Neuronal stem cell (in vitro differentiated cells): Measurements from ENCODE around the gene KCNQ1.

Experiments used
- DNase-seq: peaks from one replicate; pipeline ENCODE4 v3.0.0-alpha.2; 2013; ENCODE audit warnings: low spot score
- H2AFZ ChIP-seq: one replicate; pipeline ENCODE4 v1.6.1; 2013; ENCODE audit warnings: mild to moderate bottlenecking, low read length, inconsistent platforms
- H2AK5ac ChIP-seq: 2 replicates; pipeline ENCODE4 v1.6.1; 2013; ENCODE audit warnings: low read depth, mild to moderate bottlenecking, inconsistent platforms, low read length, moderate library complexity, mixed read lengths
- H2BK120ac ChIP-seq: 2 replicates; pipeline ENCODE4 v1.6.1; 2013; ENCODE audit warnings: low read depth, mild to moderate bottlenecking, inconsistent platforms, low read length, moderate library complexity, mixed read lengths
- H2BK12ac ChIP-seq: one replicate; pipeline ENCODE4 v1.6.1; 2013; ENCODE audit warnings: low read length, inconsistent platforms
- H2BK15ac ChIP-seq: 2 replicates; pipeline ENCODE4 v1.6.1; 2013; ENCODE audit warnings: mild to moderate bottlenecking, low read length, inconsistent platforms, mixed read lengths
- H2BK5ac ChIP-seq: one replicate; pipeline ENCODE4 v1.6.1; 2013; ENCODE audit warnings: inconsistent platforms, mild to moderate bottlenecking, low read length, moderate library complexity
- H3K14ac ChIP-seq: one replicate; pipeline ENCODE4 v1.6.1; 2013; ENCODE audit warnings: low read length, inconsistent platforms
- H3K18ac ChIP-seq: 2 replicates; pipeline ENCODE4 v1.6.1; 2013; ENCODE audit warnings: low read length, inconsistent platforms
- H3K23ac ChIP-seq: 2 replicates; pipeline ENCODE4 v1.6.1; 2013; ENCODE audit warnings: low read depth, mild to moderate bottlenecking, mixed read lengths, low read length, inconsistent platforms; ENCODE audit not compliant: poor library complexity
- H3K27ac ChIP-seq: replicated peaks from 3 replicates; pipeline ENCODE4 v1.5.1; 2013; ENCODE audit warnings: low read length, inconsistent platforms
- H3K27me3 ChIP-seq, 3 experiments: 2 replicates each; pipeline ENCODE4 v1.6.1; 2013; ENCODE audit warnings: low read length in 3 of 3, mild to moderate bottlenecking in 2 of 3, inconsistent platforms in 1 of 3, low read depth in 1 of 3, mixed read lengths in 1 of 3, moderate library complexity in 1 of 3; ENCODE audit not compliant: control insufficient read depth in 3 of 3, insufficient read depth in 3 of 3
- H3K36me3 ChIP-seq, 2 donors: replicated peaks in 1 of 2; 2 replicates each; pipeline ENCODE4 v1.6.1; 2013; ENCODE audit warnings: low read length in 2 of 2; ENCODE audit not compliant: control insufficient read depth in 2 of 2, insufficient read depth in 2 of 2
- H3K4ac ChIP-seq: 2 replicates; pipeline ENCODE4 v1.6.1; 2013; ENCODE audit warnings: inconsistent platforms, mild to moderate bottlenecking, low read length, moderate library complexity
- H3K4me1 ChIP-seq, 2 donors: 1 replicate in 1 of 2; 2 replicates in 1 of 2; pipeline ENCODE4 v1.6.1; 2013; ENCODE audit warnings: low read length in 2 of 2, low read depth in 1 of 2; ENCODE audit not compliant: control insufficient read depth in 2 of 2, insufficient read depth in 1 of 2
- H3K4me2 ChIP-seq: one replicate; pipeline ENCODE4 v1.6.1; 2013; ENCODE audit warnings: mild to moderate bottlenecking, low read length, inconsistent platforms; ENCODE audit not compliant: insufficient read depth, poor library complexity, severe bottlenecking
- H3K4me3 ChIP-seq, 2 donors: 2 replicates each; pipeline ENCODE4 v1.5.1; 2013; ENCODE audit warnings: low read length in 2 of 2, mild to moderate bottlenecking in 2 of 2, inconsistent platforms in 1 of 2, moderate library complexity in 1 of 2
- H3K79me1 ChIP-seq: one replicate; pipeline ENCODE4 v1.6.1; 2013; ENCODE audit warnings: low read depth, mild to moderate bottlenecking, inconsistent platforms, low read length, moderate library complexity
- H3K9ac ChIP-seq: one replicate; pipeline ENCODE4 v1.6.1; 2013; ENCODE audit warnings: mild to moderate bottlenecking, low read depth, low read length, inconsistent platforms; ENCODE audit not compliant: poor library complexity
- H3K9me3 ChIP-seq, 2 donors: replicated peaks in 1 of 2; 2 replicates each; pipeline versions ENCODE3 to v1.6.1; 2013; ENCODE audit warnings: low read length in 2 of 2, mild to moderate bottlenecking in 2 of 2, inconsistent platforms in 1 of 2, low read depth in 1 of 2, mixed read lengths in 1 of 2, moderate library complexity in 1 of 2; ENCODE audit not compliant: control insufficient read depth in 2 of 2, insufficient read depth in 1 of 2
- H4K8ac ChIP-seq: one replicate; pipeline ENCODE4 v1.6.1; 2013; ENCODE audit warnings: low read depth, mild to moderate bottlenecking, inconsistent platforms, low read length, moderate library complexity
- H4K91ac ChIP-seq: one replicate; pipeline ENCODE4 v1.6.1; 2013; ENCODE audit warnings: low read length, low read depth, mild to moderate bottlenecking, inconsistent platforms; ENCODE audit not compliant: poor library complexity
- WGBS, 2 donors: extraction: QIAGEN DNeasy Blood & Tissue Kit; methylation state at CpG; one replicate each; pipeline ENCODE4 v1.1.7; 2013; ENCODE audit warnings: missing lambda C conversion rate in 2 of 2, mixed read lengths in 1 of 2; ENCODE audit not compliant: insufficient read length in 2 of 2, insufficient replicate concordance in 1 of 2; ENCODE audit errors: extremely low coverage in 2 of 2; 5-methylcytosine and 5-hydroxymethylcytosine counted together

Gene KCNQ1

GRCh38 chr11:2653198-2653551, 208.4 kb downstream of the KCNQ1 start:
- Histone ChIP-seq H3K4me1 (no peaks in the 10 kb centered on the region), H3K23ac (no peak overlapping the region), H2BK120ac (no peak overlapping the region), H2BK12ac (no peak overlapping the region), H3K9me3 (peaks cover 27 to 38% of the 10 kb centered on the region in 2 donors), H3K9ac (no peak overlapping the region), H3K4ac (no peak overlapping the region), H2AFZ (no peak overlapping the region), H3K14ac (no peak overlapping the region), H2BK15ac (no peak overlapping the region), H3K18ac (no peak overlapping the region), H3K79me1 (no peaks in the 10 kb centered on the region), H4K8ac (no peak overlapping the region), H3K27me3 (no peaks in the 10 kb centered on the region), H3K4me3 (no peak overlapping the region), H4K91ac (no peak overlapping the region), H3K27ac (no peak overlapping the region), H2AK5ac (no peak overlapping the region), H2BK5ac (no peak overlapping the region), H3K36me3 (no peaks in the 10 kb centered on the region), H3K4me2 (no peak overlapping the region)
- DNase-seq: no peak
- no CpG with 5 or more reads among the region's 1 CpG for WGBS, 2 donors

- Histone ChIP-seq H2BK120ac (no peak overlapping the region), H3K9me3 (peaks cover 27 to 42% of the 10 kb centered on the region in 2 donors), H3K36me3 (no peaks in the 10 kb centered on the region), H3K27ac (no peak overlapping the region), H3K4me2 (no peak overlapping the region), H3K4me1 (no peaks in the 10 kb centered on the region), H3K9ac (no peak overlapping the region), H2BK12ac (no peak overlapping the region), H3K27me3 (no peaks in the 10 kb centered on the region), H2AFZ (no peak overlapping the region), H3K14ac (no peak overlapping the region), H2AK5ac (no peak overlapping the region), H2BK15ac (no peak overlapping the region), H2BK5ac (no peak overlapping the region), H3K23ac (no peak overlapping the region), H3K4ac (no peak overlapping the region), H3K79me1 (no peaks in the 10 kb centered on the region), H4K8ac (no peak overlapping the region), H3K4me3 (no peak overlapping the region), H3K18ac (no peak overlapping the region), H4K91ac (no peak overlapping the region)
- WGBS, 2 donors: no CpG with 5 or more reads among the region's 16 CpGs
- DNase-seq: no peak
Observed at GRCh38 chr11:2653930-2654739, 209.3 kb downstream of the KCNQ1 start.

GRCh38 chr11:2655016-2655719, 210.4 kb downstream of the KCNQ1 start:
- Histone ChIP-seq H4K91ac (no peak overlapping the region), H3K36me3 (no peaks in the 10 kb centered on the region), H3K79me1 (no peaks in the 10 kb centered on the region), H2AK5ac (no peak overlapping the region), H3K27me3 (no peaks in the 10 kb centered on the region), H2BK120ac (no peak overlapping the region), H3K27ac (no peak overlapping the region), H3K4me1 (no peaks in the 10 kb centered on the region), H2BK15ac (no peak overlapping the region), H3K4me3 (no peak overlapping the region), H3K14ac (no peak overlapping the region), H2BK12ac (no peak overlapping the region), H3K4me2 (no peak overlapping the region), H2AFZ (no peak overlapping the region), H3K9ac (no peak overlapping the region), H3K9me3 (peaks cover 25 to 43% of the 10 kb centered on the region in 2 donors), H3K18ac (no peak overlapping the region), H3K23ac (no peak overlapping the region), H3K4ac (no peak overlapping the region), H4K8ac (no peak overlapping the region), H2BK5ac (peak overlapping the region; percentile 15)
- no peak for DNase-seq
- WGBS, 2 donors: no CpG with 5 or more reads among the region's 6 CpGs

- Histone ChIP-seq H3K4me3 (no peak overlapping the region), H3K4me1 (no peaks in the 10 kb centered on the region), H3K27ac (no peak overlapping the region), H2AK5ac (no peak overlapping the region), H3K9ac (no peak overlapping the region), H3K4me2 (no peak overlapping the region), H2BK5ac (no peak overlapping the region), H3K9me3 (peaks cover 24 to 41% of the 10 kb centered on the region in 2 donors), H3K23ac (no peak overlapping the region), H3K14ac (no peak overlapping the region), H3K79me1 (no peaks in the 10 kb centered on the region), H3K18ac (no peak overlapping the region), H2AFZ (no peak overlapping the region), H4K91ac (no peak overlapping the region), H3K27me3 (no peaks in the 10 kb centered on the region), H4K8ac (no peak overlapping the region), H2BK15ac (no peak overlapping the region), H3K4ac (no peak overlapping the region), H2BK12ac (no peak overlapping the region), H2BK120ac (no peak overlapping the region), H3K36me3 (no peaks in the 10 kb centered on the region)
- no CpG with 5 or more reads among the region's 6 CpGs for WGBS, 2 donors
- no peak for DNase-seq
Observed at GRCh38 chr11:2655834-2656622, 211.2 kb downstream of the KCNQ1 start.
